HG03378 (cell line): Measurements from ENCODE around the gene BMX.

Experiments
- ATAC-seq: cut with Tn5 transposase; IDR thresholded peaks from one replicate; pipeline ENCODE4 v1.9.1; 2021; ENCODE audit warnings: mild to moderate bottlenecking, moderate library complexity; ENCODE audit not compliant: unreplicated experiment

BMX gene

DNA sequence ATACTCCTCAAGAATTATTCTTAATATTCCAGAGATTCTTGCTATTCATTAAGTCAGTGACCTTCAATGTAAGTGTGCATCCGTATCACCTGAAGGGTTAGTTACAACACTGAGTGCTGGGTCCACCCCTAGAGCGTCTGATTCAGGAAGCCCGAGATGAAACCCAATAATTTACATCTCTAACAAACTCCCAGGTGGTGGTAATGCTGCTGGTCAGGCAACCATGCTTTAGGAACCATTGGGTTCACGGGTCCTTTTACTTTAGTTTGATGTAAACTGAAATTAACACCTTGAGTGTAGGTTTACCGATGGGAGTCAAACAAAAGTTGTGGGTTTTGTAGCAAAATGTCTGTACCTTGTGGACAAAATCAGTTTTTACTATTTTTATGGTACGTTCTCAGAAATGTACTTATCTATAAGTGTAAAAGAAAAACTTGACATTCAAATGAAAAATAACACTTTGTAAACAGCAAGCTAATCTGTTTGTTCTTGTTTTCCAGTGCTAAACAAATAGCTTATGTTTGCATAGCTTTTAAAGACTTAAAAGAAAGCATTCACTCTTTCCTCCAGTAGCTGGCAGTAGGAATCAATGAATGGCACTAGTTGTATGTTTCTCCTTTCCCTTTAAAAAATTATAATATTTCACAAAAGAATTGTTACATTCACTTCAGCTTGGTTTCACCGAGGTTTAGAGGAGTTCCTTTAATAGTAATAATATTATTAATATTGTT is 67.4 kb downstream of the BMX start:
- no peak for ATAC-seq

DNA sequence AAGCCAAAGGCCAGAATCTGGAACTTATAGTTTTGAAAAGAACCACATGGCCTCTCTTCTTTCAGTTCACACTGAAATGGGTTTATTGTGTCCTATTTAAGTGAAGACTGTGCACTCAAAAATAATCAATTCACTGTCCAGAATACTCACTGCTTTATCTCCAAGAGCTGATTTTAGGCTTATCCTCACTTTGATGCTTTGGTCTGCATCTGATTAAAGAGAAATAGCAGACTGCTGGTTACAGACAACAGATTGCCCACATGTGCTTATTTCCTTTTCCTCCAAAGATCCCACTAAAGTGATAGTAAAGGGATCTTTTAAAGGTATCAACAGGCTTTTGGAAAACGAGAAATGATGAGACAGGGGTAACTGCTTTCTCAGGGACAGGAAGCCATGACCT is 69.5 kb downstream of the BMX start:
- no peak for ATAC-seq

- ATAC-seq: no peak
Measured at GRCh38 chrX:15574017-15574416, 73.4 kb downstream of the BMX start.

DNA sequence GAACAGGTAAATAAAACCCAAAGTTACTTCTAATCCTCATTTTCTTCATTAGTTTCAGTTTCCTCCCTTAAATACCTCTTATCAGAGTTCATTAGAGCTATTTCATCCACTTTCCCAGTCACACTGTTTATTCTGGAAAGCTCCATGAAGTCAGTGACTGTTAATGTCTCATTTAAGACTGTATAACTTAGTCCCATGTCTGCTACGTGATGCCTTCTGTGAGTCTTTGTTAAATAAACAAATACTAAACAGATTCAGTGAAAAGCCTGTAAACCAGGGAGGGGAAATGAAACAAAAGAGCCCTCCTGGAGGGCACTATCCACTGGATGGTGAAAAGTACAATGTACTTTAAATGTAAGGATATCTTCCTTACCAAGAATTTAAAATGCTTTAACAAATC is 75.4 kb downstream of the BMX start:
- no peak for ATAC-seq

DNA sequence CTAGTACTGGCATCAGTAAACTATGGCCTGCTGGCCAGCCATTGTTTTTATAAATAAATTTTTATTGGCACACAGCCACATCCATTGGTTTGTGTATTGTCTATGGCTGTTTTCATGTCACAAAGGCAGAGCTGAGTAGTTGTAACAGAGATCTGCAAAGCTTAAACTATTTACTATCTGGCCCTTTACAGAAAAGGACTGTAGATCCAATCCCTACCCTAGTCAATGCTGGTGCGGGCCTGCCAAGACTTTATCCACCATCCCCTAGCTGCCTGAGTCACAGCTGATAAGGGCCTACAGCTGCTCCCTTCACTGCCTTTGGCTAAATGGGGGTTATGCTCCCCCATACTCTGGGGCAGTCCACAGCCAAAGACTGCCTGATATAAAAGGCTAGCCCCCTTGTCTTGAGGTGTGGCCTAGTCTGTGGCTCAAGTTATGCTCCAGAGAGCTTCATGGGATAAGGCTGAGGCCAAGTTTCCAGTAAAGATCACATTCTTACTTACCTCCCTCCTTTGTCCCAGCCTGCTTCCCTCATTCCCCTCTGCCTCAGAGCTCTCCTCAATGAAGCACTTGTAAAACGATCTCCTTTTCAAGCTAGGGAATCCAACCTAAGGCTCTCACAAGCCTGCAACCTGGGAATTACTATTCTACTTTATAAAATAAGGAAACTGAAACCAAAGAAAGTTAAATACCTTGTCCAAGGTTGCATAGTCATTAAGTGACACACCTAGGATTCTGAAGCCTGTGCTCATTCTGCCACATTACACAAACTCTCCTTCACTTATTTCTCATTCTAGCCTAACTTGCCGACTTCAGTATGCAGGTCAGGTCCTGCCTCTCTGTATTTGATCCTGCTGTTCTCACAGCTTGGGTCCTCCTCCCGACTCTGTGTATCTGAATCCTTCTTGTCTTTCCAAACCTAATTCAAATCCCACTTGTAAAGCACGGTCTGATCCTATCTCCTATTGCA is 79.5 kb downstream of the BMX start:
- no peak for ATAC-seq

DNA sequence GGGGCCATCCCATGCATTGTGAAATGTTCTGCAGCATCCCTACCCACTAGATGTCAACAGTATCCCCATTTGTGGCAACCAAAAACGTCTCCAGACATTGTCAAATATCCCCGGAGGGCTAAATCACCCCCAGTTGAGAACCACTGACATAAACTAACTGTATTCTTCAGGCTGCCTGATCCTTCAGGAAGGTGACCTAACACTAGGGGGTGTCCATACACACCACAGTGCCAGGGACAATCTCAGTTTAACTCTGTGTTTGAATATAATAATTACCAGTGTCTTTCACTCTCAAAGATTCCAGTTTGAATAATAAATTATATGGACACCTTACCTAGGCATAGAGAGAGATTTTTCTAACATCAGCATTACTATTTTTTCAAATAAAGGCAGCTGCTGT is 93.8 kb downstream of the BMX start:
- no peak for ATAC-seq

- ATAC-seq: no peak
Measured at GRCh38 chrX:15598026-15598425, 97.4 kb downstream of the BMX start.

- no peak for ATAC-seq
Measured at GRCh38 chrX:15599461-15599860, 98.9 kb downstream of the BMX start.

GRCh38 chrX:15600049-15600448 is 99.4 kb downstream of the BMX start:
- no peak for ATAC-seq

GRCh38 chrX:15600745-15601144 is 100.1 kb downstream of the BMX start, which contains the start of gene ACE2:
Gene ACE2 (minus strand): TSS chrX:15600960. CDS start chrX:15600911, 49 bp downstream.
- ATAC-seq: no peak

GRCh38 chrX:15601932-15602331 is 101.3 kb downstream of the BMX start:
- no peak for ATAC-seq

DNA sequence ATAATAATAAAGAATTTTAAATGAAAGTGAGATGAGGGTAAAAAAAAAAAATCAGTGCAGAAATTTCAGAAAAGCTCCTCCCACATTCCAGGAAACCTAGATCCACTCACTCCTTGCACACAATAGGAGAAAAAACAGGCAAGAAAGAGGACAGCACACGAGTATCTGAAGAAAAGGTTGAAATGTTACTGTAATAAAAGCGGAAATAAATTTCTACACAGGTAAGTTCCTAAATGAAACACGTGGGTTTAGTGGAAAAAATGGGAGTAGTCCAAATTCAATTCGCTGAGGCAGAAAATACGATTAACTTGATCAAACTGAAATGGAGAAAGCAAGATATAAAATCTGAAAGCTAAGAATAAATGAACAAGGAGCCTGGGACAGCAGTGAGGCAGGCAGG is 102.2 kb downstream of the BMX start:
- ATAC-seq: no peak

DNA sequence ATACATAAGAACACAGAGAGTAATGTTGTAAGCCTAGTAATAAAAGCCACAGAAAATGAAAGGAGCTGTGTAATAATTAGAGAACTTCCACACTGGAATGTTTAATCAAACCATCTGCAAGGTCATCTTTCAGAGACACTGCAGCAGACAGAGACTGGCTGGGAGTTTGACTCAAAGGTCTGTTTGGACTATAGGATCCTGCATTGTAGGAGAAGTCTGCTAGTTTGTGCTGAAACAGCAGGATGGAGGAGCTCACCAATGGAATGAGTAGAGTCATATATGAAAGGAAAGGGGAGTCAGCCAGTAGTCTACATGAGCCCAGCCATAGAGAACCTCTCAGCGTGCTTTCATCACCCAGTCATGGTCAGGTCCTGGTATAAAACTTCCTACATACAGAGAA is 104.6 kb downstream of the BMX start:
- no peak for ATAC-seq
